Natural killer cell treated with Interleukin-12 subunit alpha and Interleukin-12 subunit beta and Interleukin-15 and Interleukin-18, amount 100 ng/mL, for 72 hours (primary cell): Measurements from ENCODE around the gene CENPP. TPM values are rescaled to one million over a fixed set of nuclear protein-coding genes. Genes with fewer than 3 reads are reported as not detected.
"Not testable (repeated sequence)": the region's sequence is repeated elsewhere in the genome, so short reads cannot be mapped to it uniquely, and the experiment has no call there.

Experiments
- ATAC-seq, 2 donors: fragments of 150-1000 bp; cut with Tn5 transposase in 1 of 2; sonication (Bioruptor Pico), chemical (Tn5 transposase) in 1 of 2; 2 replicates each; pipeline ENCODE4 v1.10.0; 2021
- DNase-seq: peaks from one replicate; pipeline ENCODE4 v3.0.0; 2022; ENCODE audit warnings: low spot score
- H3K27ac Mint-ChIP-seq, 2 donors: 1 replicate in 1 of 2; 2 replicates in 1 of 2; pipeline ENCODE4 v1.8.0; 2022; ENCODE audit warnings: mixed read lengths in 2 of 2, mild to moderate bottlenecking in 1 of 2, moderate library complexity in 1 of 2
- H3K27me3 Mint-ChIP-seq, 2 donors: 1 replicate in 1 of 2; 2 replicates in 1 of 2; pipeline ENCODE4 v1.8.0; 2022; ENCODE audit warnings: mixed read lengths in 2 of 2
- H3K36me3 Mint-ChIP-seq: one replicate; pipeline ENCODE4 v1.8.0; 2022; ENCODE audit warnings: mixed read lengths
- H3K4me1 Mint-ChIP-seq, 2 donors: 1 replicate in 1 of 2; 2 replicates in 1 of 2; pipeline ENCODE4 v1.8.0; 2022; ENCODE audit warnings: low read depth in 2 of 2, mixed read lengths in 2 of 2, mild to moderate bottlenecking in 1 of 2
- H3K4me3 Mint-ChIP-seq: one replicate; pipeline ENCODE4 v1.8.0; 2022; ENCODE audit warnings: mixed read lengths
- H3K9me3 Mint-ChIP-seq: 2 replicates; pipeline ENCODE4 v1.8.0; 2022; ENCODE audit warnings: mixed read lengths
- total RNA-seq, 2 donors: library from RNA; stranded (reverse); gene quantifications; one replicate each; pipeline ENCODE4 v1.2.3, GENCODE V29; 2022

CENPP gene
- total RNA-seq, 2 donors from 2014 or later, result 14.7 to 38.8 TPM

DNA sequence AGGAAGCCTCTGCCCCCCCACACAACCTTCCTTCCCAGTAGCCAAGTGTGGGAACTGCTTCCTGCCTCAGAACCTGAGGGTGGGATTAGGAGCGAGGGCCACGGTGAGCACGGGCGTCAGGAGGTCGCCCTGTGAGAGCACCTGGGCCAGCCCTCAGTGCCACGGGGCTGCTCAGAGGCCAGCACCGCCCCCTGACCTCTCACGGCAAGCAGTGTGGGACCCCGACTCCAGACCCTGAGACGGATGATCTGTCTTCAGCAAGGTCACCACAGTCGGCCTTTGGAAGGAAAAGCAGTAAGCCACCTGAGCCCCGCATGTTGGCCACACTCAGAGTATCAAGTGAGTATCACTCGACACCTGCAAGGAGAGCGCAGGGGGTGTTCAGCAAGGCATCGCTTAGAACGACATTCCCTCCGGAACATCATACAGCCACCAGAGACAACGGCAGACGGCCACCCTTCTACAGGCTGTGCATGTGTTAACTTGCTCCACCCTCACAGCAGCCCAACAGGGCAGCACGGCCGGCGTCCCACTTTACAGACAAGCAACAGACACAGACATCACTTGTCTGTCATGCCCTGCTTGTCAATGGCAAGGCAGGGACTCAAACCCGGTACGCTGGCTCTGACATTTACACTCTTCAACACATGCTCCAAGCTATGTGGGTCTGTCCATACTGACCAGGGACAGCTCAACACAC lies 294.0 kb downstream of the CENPP start:
- H3K4me3 Mint-ChIP-seq, result no peak overlapping the region
- ATAC-seq, result peak in 1 of 2 donors; percentile 25
- no peaks in the 10 kb centered on the region for H3K27me3 Mint-ChIP-seq
- peaks cover 15% of the 10 kb centered on the region for H3K36me3 Mint-ChIP-seq
- no peak overlapping the region for H3K27ac Mint-ChIP-seq
- no peaks in the 10 kb centered on the region for H3K9me3 Mint-ChIP-seq
- H3K4me1 Mint-ChIP-seq, result no peaks in the 10 kb centered on the region
- no peak for DNase-seq

GRCh38 chr9:92620845-92621244 lies 295.1 kb downstream of the CENPP start:
- DNase-seq (no peak), ATAC-seq (no peak)
- Mint-ChIP-seq H3K27ac (no peak overlapping the region), H3K36me3 (peaks cover 14% of the 10 kb centered on the region), H3K4me1 (peaks cover 4 to 5% of the 10 kb centered on the region in 2 donors), H3K4me3 (no peak overlapping the region), H3K9me3 (no peaks in the 10 kb centered on the region), H3K27me3 (no peaks in the 10 kb centered on the region)

- H3K27ac Mint-ChIP-seq, DNase-seq, H3K4me3 Mint-ChIP-seq, H3K4me1 Mint-ChIP-seq, H3K9me3 Mint-ChIP-seq, H3K27me3 Mint-ChIP-seq, ATAC-seq: not testable (repeated sequence)
- peaks cover 22% of the 10 kb centered on the region for H3K36me3 Mint-ChIP-seq
Observed at GRCh38 chr9:92623936-92624335, 298.2 kb downstream of the CENPP start.

GRCh38 chr9:92626484-92626883 lies 300.7 kb downstream of the CENPP start:
- Mint-ChIP-seq H3K4me1 (peaks cover 4 to 9% of the 10 kb centered on the region in 2 donors), H3K27ac (no peak overlapping the region), H3K27me3 (no peaks in the 10 kb centered on the region), H3K9me3 (no peaks in the 10 kb centered on the region), H3K4me3 (no peak overlapping the region), H3K36me3 (peaks cover 22% of the 10 kb centered on the region)
- no peak for DNase-seq
- ATAC-seq, result no peak

GRCh38 chr9:92627651-92628050 lies 301.9 kb downstream of the CENPP start:
- Mint-ChIP-seq H3K36me3 (peaks cover 22% of the 10 kb centered on the region), H3K27ac (no peak overlapping the region), H3K4me3 (no peak overlapping the region), H3K27me3 (no peaks in the 10 kb centered on the region), H3K9me3 (no peaks in the 10 kb centered on the region), H3K4me1 (peaks cover 4 to 9% of the 10 kb centered on the region in 2 donors)
- ATAC-seq, result no peak
- no peak for DNase-seq

GRCh38 chr9:92631452-92632343 lies 305.9 kb downstream of the CENPP start:
- no peak overlapping the region for H3K4me3 Mint-ChIP-seq
- DNase-seq, result no peak
- no peaks in the 10 kb centered on the region for H3K27me3 Mint-ChIP-seq
- H3K27ac Mint-ChIP-seq, result no peak overlapping the region
- H3K36me3 Mint-ChIP-seq, result peaks cover 11% of the 10 kb centered on the region
- ATAC-seq, result no peak
- H3K4me1 Mint-ChIP-seq, result no peaks in the 10 kb centered on the region
- no peaks in the 10 kb centered on the region for H3K9me3 Mint-ChIP-seq

DNA sequence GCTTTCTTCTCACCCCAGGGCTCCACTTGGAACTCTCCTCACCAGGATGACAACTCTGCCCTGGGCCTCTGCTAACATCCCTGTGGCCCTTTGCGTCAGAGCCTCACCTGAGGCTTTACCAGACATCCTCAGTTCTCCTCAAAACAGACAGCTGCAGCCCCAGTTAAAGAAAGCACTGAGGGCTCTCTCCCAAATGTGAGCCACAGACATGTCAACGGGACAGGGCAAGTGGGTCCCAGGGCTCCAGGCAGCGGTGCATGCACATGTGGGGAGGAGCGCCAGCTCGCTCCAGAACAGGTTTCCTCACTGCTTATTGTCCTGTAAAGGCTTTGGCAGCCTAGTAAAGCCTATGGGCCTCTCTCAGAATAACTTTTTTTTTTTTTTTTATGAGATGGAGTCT lies 306.9 kb downstream of the CENPP start:
- DNase-seq, result no peak
- Mint-ChIP-seq H3K36me3 (peaks cover 6% of the 10 kb centered on the region), H3K4me3 (no peak overlapping the region), H3K4me1 (no peaks in the 10 kb centered on the region), H3K9me3 (no peaks in the 10 kb centered on the region), H3K27ac (no peak overlapping the region), H3K27me3 (no peaks in the 10 kb centered on the region)
- no peak for ATAC-seq

GRCh38 chr9:92633614-92634278 lies 308.0 kb downstream of the CENPP start:
- Mint-ChIP-seq H3K36me3 (peaks cover 5% of the 10 kb centered on the region), H3K4me1 (no peaks in the 10 kb centered on the region), H3K4me3 (no peak overlapping the region), H3K27ac (no peak overlapping the region), H3K9me3 (no peaks in the 10 kb centered on the region), H3K27me3 (no peaks in the 10 kb centered on the region)
- ATAC-seq (no peak), DNase-seq (no peak)

- H3K27ac Mint-ChIP-seq, result no peak overlapping the region
- H3K36me3 Mint-ChIP-seq, result peaks cover 5% of the 10 kb centered on the region
Observed at GRCh38 chr9:92634712-92635605, 309.2 kb downstream of the CENPP start.

DNA sequence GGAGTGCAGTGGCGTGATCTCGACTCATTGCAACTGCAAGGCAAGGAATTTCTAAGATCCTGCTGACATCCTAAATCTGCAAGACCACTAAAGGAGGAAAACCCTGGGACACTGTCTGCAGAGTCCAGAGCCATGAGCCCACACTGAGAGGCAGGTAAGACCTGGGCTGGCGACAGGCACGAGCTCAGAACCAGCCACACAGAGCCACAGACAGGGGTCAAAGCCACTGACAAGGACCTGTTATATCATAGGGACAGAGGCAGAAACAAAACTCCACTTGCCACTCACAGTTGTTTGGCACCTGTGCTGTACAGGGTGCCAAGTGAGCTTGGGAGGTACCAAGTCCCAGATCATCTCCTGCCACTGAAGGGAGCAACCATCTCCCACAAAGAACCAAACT lies 310.0 kb downstream of the CENPP start:
- ATAC-seq, result no peak
- no peak overlapping the region for H3K4me3 Mint-ChIP-seq
- H3K36me3 Mint-ChIP-seq, result peaks cover 5% of the 10 kb centered on the region
- no peaks in the 10 kb centered on the region for H3K9me3 Mint-ChIP-seq
- no peak overlapping the region for H3K27ac Mint-ChIP-seq
- H3K4me1 Mint-ChIP-seq, result no peaks in the 10 kb centered on the region
- no peak for DNase-seq
- H3K27me3 Mint-ChIP-seq, result no peaks in the 10 kb centered on the region

More at GRCh38 chr9:92634712-92635605, 309.2 kb downstream of the CENPP start:
- DNase-seq, result no peak
- no peaks in the 10 kb centered on the region for H3K4me1 Mint-ChIP-seq
- H3K27me3 Mint-ChIP-seq, result no peaks in the 10 kb centered on the region
- H3K4me3 Mint-ChIP-seq, result no peak overlapping the region
- peak; percentile 66 to 71 for ATAC-seq
- H3K9me3 Mint-ChIP-seq, result no peaks in the 10 kb centered on the region

DNA sequence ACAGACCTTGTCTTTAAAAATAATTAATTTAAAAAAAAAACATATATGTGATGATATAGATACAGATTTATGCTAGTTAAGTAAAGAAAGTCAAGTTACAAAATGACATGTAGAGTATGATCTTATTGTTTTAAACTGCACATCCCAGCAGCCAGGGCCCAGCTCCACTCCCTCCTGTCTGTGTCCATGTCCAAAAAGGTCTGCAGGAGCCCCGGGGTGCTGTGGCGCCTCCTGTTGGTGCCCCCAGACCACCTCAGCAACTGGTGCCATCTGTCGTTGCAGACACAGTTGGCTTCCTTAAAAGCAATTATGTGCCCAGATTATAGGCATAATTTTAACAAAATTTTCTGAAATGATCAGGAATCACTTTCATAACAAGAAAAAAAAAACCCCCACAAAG lies 310.9 kb downstream of the CENPP start:
- Mint-ChIP-seq H3K4me1 (peaks cover 2% of the 10 kb centered on the region in 2 donors), H3K9me3 (no peaks in the 10 kb centered on the region), H3K27ac (no peak overlapping the region), H3K36me3 (peaks cover 9% of the 10 kb centered on the region), H3K27me3 (no peaks in the 10 kb centered on the region), H3K4me3 (no peak overlapping the region)
- no peak for DNase-seq
- no peak for ATAC-seq

DNA sequence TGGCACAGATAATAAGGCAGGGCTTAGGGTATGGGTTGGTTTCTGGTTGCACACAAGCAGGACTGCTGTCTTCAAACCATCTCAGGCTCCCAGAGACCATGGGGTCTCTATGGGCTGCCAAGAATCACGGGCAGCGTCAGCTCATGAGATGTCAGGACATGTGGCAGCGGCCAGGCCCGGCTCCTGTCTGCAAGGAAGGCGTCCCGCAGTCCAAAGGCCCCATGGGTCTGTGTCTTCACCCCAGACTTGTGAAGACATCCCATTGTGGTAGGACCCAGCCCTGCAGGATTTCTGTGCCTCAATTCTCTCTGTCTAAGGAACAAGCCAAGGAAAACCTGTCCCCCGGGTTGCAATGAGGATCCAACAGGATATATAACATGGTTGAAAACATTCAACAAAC lies 311.6 kb downstream of the CENPP start:
- Mint-ChIP-seq H3K27ac (no peak overlapping the region), H3K27me3 (no peaks in the 10 kb centered on the region), H3K4me1 (peaks cover 3% of the 10 kb centered on the region in 2 donors), H3K9me3 (no peaks in the 10 kb centered on the region), H3K36me3 (peaks cover 9% of the 10 kb centered on the region), H3K4me3 (no peak overlapping the region)
- DNase-seq, result no peak
- no peak for ATAC-seq
